ENCODE measurements around the gene STOX2. TPM values are rescaled to one million over a fixed set of nuclear protein-coding genes. Genes with fewer than 3 reads are reported as not detected.

The STOX2 gene
- polyA plus RNA-seq, 1 of the 3 experiments (the other 2 are of a cell fraction): 0.16 TPM

DNA sequence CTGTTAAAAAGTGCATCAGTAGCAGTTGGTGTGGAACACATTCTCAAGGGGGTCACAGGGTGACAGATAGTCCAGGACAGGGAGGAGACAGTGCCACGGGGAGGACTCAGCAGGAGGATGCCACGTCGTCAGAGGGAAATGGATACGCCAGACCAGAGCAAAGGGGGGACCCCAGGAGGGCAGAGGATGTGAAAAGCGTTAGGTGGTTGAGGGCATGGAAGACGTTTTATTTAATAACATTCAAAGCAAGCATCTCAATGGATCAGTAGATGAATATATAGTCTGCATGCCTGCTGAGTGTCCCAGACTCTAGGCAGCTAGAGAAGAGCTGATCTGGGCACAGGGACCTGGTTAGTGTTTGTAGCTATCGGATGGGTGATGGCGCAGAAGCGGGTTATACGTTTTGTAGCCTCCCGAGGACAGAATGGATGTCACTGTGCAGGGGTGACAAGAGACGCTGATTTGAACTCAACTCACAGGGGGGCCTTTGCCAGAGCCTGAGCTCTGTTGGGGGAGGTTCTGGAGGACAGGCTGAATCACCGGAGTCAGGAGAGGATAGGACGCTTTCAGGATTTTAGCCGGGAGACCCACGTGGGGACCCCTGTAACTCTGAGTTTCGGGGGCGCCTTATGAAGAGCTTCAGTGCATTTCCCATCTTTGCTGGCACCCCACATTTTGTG is 81.3 kb downstream of the STOX2 start:
- no peak overlapping the region; a peak in 1 of 4 replicates for H3K27ac ChIP-seq (ENCODE audit: low read depth in 2 of 2, low read length in 1 of 2)
- 91% methylated on average over 18 of the region's 18 CpGs for WGBS (ENCODE audit: low lambda C conversion rate)
- ChIA-PET CTCF (no interaction called here), POLR2A (interaction anchor here (2.1 to 2.8 kb wide), 2 partner anchors 27 to 80 kb away, joined by 8 to 15 read pairs; partner anchors contain the start of gene STOX2)
- H3K4me3 ChIP-seq (ENCODE audit: low read depth in 2 of 2, low read length in 1 of 2): no peak overlapping the region
- no peaks in the 10 kb centered on the region for H3K79me2 ChIP-seq (ENCODE audit: insufficient read depth)
- H3K9me2 ChIP-seq: no peaks in the 10 kb centered on the region
- TF ChIP-seq, protein P1, sequence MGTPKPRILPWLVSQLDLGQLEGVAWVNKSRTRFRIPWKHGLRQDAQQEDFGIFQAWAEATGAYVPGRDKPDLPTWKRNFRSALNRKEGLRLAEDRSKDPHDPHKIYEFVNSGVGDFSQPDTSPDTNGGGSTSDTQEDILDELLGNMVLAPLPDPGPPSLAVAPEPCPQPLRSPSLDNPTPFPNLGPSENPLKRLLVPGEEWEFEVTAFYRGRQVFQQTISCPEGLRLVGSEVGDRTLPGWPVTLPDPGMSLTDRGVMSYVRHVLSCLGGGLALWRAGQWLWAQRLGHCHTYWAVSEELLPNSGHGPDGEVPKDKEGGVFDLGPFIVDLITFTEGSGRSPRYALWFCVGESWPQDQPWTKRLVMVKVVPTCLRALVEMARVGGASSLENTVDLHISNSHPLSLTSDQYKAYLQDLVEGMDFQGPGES (IDR thresholded peaks at IDR 0.05; ENCODE audit: low read depth, low read length): no peak
- no peak for TF ChIP-seq ELF1 (IDR thresholded peaks at IDR 0.05)
- no peak for TF ChIP-seq FOSL2 (IDR thresholded peaks at IDR 0.05; ENCODE audit: borderline replicate concordance, low read depth)
- no peak for TF ChIP-seq JUND (IDR thresholded peaks at IDR 0.05)
- no peak for TF ChIP-seq MXI1 (IDR thresholded peaks at IDR 0.05; ENCODE audit: low read depth, low read length)
- TF ChIP-seq SIN3A (IDR thresholded peaks at IDR 0.05; ENCODE audit: borderline replicate concordance, low read depth, low read length): no peak
- TF ChIP-seq YY1 (IDR thresholded peaks at IDR 0.05; ENCODE audit: low read depth): no peak
- TF ChIP-seq, protein P2, sequence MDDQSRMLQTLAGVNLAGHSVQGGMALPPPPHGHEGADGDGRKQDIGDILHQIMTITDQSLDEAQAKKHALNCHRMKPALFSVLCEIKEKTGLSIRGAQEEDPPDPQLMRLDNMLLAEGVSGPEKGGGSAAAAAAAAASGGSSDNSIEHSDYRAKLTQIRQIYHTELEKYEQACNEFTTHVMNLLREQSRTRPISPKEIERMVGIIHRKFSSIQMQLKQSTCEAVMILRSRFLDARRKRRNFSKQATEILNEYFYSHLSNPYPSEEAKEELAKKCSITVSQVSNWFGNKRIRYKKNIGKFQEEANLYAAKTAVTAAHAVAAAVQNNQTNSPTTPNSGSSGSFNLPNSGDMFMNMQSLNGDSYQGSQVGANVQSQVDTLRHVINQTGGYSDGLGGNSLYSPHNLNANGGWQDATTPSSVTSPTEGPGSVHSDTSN (IDR thresholded peaks at IDR 0.05): no peak
- TF ChIP-seq GABPA (IDR thresholded peaks at IDR 0.05; ENCODE audit: low read depth): no peak
- no peak for TF ChIP-seq TEAD4 (IDR thresholded peaks at IDR 0.05; ENCODE audit: borderline replicate concordance, insufficient read depth)
- no peak for DNase-seq
- no peaks in the 10 kb centered on the region for H3F3A ChIP-seq (replicated peaks; ENCODE audit: insufficient read depth)
- no peak overlapping the region for H3K9ac ChIP-seq
- H3K4me2 ChIP-seq: no peak overlapping the region
- no peak overlapping the region for H2AFZ ChIP-seq (ENCODE audit: low read depth)
- H3K36me3 ChIP-seq (replicated peaks in 1 of 2; ENCODE audit: control insufficient read depth in 1 of 2, insufficient read depth in 2 of 2, low read length in 1 of 2): no peaks in the 10 kb centered on the region
- H4K20me1 ChIP-seq (ENCODE audit: insufficient read depth): no peaks in the 10 kb centered on the region
- no peaks in the 10 kb centered on the region for H3K27me3 ChIP-seq (ENCODE audit: insufficient read depth)
- H3K4me1 ChIP-seq (ENCODE audit: control insufficient read depth in 1 of 2, insufficient read depth in 2 of 2, low read depth in 1 of 2, low read length in 1 of 2): peaks cover 5 to 29% of the 10 kb centered on the region in 2 experiments; a peak in 3 of 4 replicates
- no peaks in the 10 kb centered on the region for H3K9me3 ChIP-seq

DNA sequence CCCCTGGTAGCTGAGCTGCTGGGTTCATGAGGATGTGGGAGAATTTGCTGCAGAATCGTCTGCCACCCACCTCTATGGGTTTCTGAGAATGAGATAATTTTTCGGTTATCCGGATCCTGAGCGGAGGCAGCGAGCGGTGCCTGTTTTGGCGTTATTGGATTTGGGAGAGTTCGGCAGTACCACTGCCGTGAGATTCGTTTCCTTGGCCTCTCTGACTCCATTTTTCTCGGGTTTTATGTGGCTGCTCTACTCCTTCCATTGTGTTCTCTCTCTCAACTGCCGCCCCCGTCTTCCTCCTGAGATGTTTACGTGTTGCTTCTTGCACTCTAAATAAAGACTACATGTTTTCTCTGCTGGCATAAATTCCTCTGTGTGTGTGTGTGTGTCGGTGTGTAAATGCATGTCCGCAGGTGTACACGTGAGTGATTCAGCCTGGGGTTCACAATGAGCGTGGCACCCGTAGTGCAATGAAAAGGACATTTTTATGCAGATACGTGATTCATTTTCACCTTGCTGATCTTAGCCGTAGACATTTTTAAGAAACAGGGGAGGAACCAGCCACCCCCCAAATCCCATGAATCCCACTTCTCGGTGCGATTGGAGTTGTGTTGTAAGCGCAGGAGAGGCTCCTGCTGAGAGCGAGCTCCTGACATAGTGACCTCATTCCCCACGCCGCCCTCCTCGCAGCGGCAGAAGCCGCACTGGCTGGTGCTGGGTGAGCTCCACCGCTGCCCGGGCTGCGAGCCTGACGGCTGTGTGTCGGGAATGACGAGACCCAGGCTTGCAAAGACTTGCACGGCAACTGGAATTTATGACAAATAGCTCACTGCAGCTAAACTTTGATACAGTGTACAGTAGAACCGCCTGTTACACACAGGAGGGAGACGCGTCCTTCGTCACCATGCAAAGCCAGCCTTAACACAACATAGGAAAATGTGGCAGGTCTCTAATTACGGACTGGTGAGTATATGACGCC is 82.2 kb downstream of the STOX2 start:
- H3K4me3 ChIP-seq (ENCODE audit: low read depth in 2 of 2, low read length in 1 of 2): peak overlapping the region; percentile 40 to 60
- DNase-seq: peak; percentile 80
- H3K4me2 ChIP-seq: peak overlapping the region; percentile 83
- WGBS (ENCODE audit: low lambda C conversion rate): 44% methylated on average over 42 of the region's 43 CpGs
- H3K9me2 ChIP-seq: no peaks in the 10 kb centered on the region
- H4K20me1 ChIP-seq (ENCODE audit: insufficient read depth): no peaks in the 10 kb centered on the region
- peaks cover 0 to 3% of the 10 kb centered on the region in 2 experiments for H3K36me3 ChIP-seq (replicated peaks in 1 of 2; ENCODE audit: control insufficient read depth in 1 of 2, insufficient read depth in 2 of 2, low read length in 1 of 2)
- ChIA-PET CTCF (interaction anchor here (0.8 to 1.6 kb wide), 4 partner anchors 13 to 177 kb away, joined by 3 to 6 read pairs (median 4); no protein-coding TSS in a partner anchor), POLR2A (interaction anchor here (1.0 to 2.8 kb wide), 4 partner anchors 26 to 113 kb away, joined by 3 to 15 read pairs (median 6); partner anchors contain the start of gene STOX2)
- peak overlapping the region; percentile 82 for H2AFZ ChIP-seq (ENCODE audit: low read depth)
- H3K4me1 ChIP-seq (ENCODE audit: control insufficient read depth in 1 of 2, insufficient read depth in 2 of 2, low read depth in 1 of 2, low read length in 1 of 2): peaks cover 5 to 29% of the 10 kb centered on the region in 2 experiments; a peak in 3 of 4 replicates
- H3K27ac ChIP-seq (ENCODE audit: low read depth in 2 of 2, low read length in 1 of 2): peak overlapping the region; percentile 67 to 75
- H3K9ac ChIP-seq: peak overlapping the region; percentile 63; the same call in 1 of the 2 replicates
- H3K79me2 ChIP-seq (ENCODE audit: insufficient read depth): no peaks in the 10 kb centered on the region
- H3K9me3 ChIP-seq: no peaks in the 10 kb centered on the region
- H3K27me3 ChIP-seq (ENCODE audit: insufficient read depth): no peaks in the 10 kb centered on the region
- H3F3A ChIP-seq (replicated peaks; ENCODE audit: insufficient read depth): no peaks in the 10 kb centered on the region
- TF ChIP-seq, protein P2 (IDR thresholded peaks at IDR 0.05): peak; percentile 84
- TF ChIP-seq FOSL2 (IDR thresholded peaks at IDR 0.05; ENCODE audit: borderline replicate concordance, low read depth) (no peak), RXRA (IDR thresholded peaks at IDR 0.05; ENCODE audit: borderline replicate concordance, low read depth) (peak; percentile 23; the same call in 1 of the 2 replicates), FOXJ3 (CRISPR knock-in tag; IDR thresholded peaks at IDR 0.05) (no peak), POLR2AphosphoS5 (IDR thresholded peaks at IDR 0.05; ENCODE audit: low read depth, low read length) (no peak), SIN3A (IDR thresholded peaks at IDR 0.05; ENCODE audit: borderline replicate concordance, low read depth, low read length) (no peak), YY1 (IDR thresholded peaks at IDR 0.05; ENCODE audit: low read depth) (no peak), NRF1 (IDR thresholded peaks at IDR 0.05; ENCODE audit: low read depth, low read length) (no peak), TCF12 (IDR thresholded peaks at IDR 0.05) (peak; percentile 71)
- TF ChIP-seq, protein P3, sequence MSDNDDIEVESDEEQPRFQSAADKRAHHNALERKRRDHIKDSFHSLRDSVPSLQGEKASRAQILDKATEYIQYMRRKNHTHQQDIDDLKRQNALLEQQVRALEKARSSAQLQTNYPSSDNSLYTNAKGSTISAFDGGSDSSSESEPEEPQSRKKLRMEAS (IDR thresholded peaks at IDR 0.05; ENCODE audit: low read depth): peak; percentile 30; the same call in 1 of the 2 replicates
- TF ChIP-seq, protein P4, sequence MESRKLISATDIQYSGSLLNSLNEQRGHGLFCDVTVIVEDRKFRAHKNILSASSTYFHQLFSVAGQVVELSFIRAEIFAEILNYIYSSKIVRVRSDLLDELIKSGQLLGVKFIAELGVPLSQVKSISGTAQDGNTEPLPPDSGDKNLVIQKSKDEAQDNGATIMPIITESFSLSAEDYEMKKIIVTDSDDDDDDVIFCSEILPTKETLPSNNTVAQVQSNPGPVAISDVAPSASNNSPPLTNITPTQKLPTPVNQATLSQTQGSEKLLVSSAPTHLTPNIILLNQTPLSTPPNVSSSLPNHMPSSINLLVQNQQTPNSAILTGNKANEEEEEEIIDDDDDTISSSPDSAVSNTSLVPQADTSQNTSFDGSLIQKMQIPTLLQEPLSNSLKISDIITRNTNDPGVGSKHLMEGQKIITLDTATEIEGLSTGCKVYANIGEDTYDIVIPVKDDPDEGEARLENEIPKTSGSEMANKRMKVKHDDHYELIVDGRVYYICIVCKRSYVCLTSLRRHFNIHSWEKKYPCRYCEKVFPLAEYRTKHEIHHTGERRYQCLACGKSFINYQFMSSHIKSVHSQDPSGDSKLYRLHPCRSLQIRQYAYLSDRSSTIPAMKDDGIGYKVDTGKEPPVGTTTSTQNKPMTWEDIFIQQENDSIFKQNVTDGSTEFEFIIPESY (IDR thresholded peaks at IDR 0.05; ENCODE audit: borderline replicate concordance, low read depth): no peak

Measured in SK-N-SH (cell line).